GM13977 (cell line): ENCODE data around the gene CREB5.
"Not testable (repeated sequence)": the region's sequence is repeated elsewhere in the genome, so short reads cannot be mapped to it uniquely, and the experiment has no call there.

Experiments
- DNase-seq: peaks from one replicate; pipeline ENCODE4 v3.0.0; 2012; ENCODE audit warnings: low spot score
- in situ Hi-C: fragments of 300-500 bp; cut with MboI; formaldehyde crosslinking; loops from one replicate; pipeline ENCODE4 v1.12.0; 2022; ENCODE audit warnings: low sequenced_read_pairs, low pct_unique_long_range_greater_than_20kb, mixed read lengths, inconsistent platforms; ENCODE audit not compliant: unreplicated experiment
- TF ChIP-seq, protein P1 (sequence below): IDR thresholded peaks from 2 replicates; pipeline ENCODE4 v1.5.1; 2012; ENCODE audit warnings: mild to moderate bottlenecking, control low read depth; ENCODE audit not compliant: insufficient read depth; ENCODE audit errors: extremely low read depth, missing control alignments

The CREB5 gene

DNA sequence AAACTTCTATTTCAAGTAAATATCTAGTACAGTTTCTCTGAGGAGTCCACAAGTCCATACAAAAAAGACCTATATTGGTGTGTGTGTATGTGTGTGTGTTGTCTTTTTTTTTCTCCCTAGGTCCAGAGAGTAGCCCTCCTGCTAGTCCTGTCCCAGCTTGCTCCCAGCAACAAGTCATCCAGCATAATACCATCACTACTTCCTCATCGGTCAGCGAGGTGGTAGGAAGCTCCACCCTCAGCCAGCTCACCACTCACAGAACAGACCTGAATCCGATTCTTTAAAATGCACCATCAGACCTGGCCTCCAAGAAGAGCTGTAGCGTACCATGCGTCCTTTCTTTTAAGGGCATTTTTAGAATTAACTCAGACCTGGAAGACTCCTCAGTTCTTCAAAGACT is 406.7 kb downstream of the CREB5 start:
- TF ChIP-seq, protein P1, sequence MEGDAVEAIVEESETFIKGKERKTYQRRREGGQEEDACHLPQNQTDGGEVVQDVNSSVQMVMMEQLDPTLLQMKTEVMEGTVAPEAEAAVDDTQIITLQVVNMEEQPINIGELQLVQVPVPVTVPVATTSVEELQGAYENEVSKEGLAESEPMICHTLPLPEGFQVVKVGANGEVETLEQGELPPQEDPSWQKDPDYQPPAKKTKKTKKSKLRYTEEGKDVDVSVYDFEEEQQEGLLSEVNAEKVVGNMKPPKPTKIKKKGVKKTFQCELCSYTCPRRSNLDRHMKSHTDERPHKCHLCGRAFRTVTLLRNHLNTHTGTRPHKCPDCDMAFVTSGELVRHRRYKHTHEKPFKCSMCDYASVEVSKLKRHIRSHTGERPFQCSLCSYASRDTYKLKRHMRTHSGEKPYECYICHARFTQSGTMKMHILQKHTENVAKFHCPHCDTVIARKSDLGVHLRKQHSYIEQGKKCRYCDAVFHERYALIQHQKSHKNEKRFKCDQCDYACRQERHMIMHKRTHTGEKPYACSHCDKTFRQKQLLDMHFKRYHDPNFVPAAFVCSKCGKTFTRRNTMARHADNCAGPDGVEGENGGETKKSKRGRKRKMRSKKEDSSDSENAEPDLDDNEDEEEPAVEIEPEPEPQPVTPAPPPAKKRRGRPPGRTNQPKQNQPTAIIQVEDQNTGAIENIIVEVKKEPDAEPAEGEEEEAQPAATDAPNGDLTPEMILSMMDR, result no peak
- in situ Hi-C loops, result no loop called here
- DNase-seq, result no peak

DNA sequence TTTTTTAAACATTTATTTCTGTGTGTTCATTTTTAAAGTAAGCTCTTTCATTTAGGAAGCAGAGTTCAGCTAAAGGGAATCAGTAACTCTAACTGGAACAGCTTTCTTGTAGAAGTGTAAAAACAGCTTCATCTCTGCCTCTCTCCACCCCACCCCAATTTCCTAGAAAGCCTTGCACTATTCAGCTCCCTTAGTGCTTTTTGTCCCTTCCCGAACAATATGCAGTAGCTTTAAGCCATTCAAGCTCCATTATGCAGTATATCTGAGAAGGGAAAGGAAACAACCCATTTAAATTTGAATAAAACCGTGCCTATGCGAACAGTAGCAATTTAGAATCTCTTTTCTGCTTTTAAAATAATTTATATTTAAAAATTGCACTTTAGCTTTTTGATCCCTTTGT is 411.3 kb downstream of the CREB5 start:
- no peak for DNase-seq
- in situ Hi-C loops, result no loop called here

DNA sequence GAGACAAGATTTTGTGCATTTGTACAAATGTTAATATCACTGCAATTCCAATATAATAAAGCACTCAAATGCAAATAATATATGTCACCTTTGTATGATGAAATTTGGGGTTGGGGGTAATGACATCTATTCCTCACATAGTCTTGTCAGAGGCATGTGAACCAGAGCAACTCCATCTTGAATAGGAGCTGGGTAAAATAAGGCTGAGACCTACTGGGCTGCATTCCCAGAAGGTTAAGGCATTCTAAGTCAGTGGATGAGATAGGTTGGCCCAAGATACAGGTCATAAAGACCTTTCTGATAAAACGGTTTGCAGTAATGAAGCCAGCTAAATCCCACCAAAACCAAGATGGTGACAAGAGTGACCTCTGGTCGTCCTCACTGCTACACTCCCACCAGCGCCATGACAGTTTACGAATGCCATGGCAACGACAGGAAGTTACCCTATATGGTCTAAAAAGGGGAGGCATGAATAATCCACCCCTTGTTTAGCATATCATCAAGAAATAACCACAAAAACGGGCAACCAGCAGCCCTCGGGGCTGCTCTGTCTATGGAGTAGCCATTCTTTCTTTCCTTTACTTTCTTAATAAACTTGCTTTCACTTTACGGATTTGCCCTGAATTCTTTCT is 413.6 kb downstream of the CREB5 start:
- DNase-seq, in situ Hi-C loops: not testable (repeated sequence)

More for the DNA sequence above, 411.3 kb downstream of the CREB5 start:
- TF ChIP-seq, protein P1, result no peak

DNA sequence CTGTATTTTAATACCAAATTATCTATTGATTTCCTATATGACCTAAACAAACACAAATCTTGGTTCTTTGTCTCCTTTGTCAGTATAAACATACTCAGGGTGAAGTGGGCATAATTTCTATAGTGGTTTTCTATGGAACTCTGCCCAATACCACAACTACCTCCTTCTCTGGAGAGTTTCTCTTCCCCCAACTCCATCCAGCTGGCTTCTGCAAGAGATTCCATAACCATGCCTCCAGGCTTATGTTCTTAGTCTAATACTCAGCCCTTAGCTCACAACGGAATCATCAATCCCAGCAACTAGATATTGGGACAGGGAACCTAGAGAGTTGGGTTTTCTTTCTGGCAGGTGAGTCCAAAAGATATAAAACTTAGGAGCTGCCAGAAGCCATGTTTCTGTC is 418.5 kb downstream of the CREB5 start:
- TF ChIP-seq, protein P1, result no peak
- DNase-seq, result no peak
- in situ Hi-C loops, result no loop called here

DNA sequence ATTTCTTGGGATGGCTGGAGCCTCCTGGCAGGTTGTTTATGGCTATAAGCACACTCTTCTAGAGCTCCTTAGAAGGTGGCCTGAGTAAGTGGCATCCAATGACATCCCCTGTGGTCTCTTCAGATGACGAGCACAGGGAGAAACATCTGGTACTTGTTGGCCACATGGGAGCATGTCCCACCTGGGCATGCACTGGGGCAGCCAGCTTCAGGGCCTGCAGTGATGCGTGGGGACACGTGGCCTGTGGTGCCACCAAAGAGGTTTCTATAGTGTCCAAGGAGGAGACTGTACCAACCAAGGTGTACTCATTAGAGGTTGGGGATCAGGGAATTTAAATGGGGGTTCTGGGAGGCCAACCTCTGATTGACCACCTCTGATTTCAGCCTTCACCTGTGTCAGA is 420.4 kb downstream of the CREB5 start:
- TF ChIP-seq, protein P1, result no peak
- DNase-seq, result no peak
- in situ Hi-C loops, result no loop called here

DNA sequence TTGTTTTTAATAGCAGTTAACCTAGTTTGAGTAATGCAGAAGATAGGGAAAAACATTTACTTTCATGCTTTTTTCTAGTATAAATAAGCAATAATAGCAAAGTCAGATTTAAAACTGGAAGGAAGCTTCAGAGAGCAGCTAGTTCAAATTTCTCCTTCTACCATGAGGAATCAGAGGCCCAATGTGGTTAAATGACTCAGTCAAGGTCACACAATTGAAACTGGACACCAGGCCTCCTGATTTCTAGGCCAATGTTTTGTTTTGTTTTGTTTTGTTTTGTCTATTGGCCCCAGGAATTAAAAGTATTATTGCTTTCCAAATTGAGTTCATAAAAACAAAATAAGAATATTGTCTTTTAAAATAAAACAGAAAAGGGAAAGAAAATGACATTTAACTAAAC is 423.5 kb downstream of the CREB5 start:
- TF ChIP-seq, protein P1, result no peak
- in situ Hi-C loops, result no loop called here
- DNase-seq, result no peak

DNA sequence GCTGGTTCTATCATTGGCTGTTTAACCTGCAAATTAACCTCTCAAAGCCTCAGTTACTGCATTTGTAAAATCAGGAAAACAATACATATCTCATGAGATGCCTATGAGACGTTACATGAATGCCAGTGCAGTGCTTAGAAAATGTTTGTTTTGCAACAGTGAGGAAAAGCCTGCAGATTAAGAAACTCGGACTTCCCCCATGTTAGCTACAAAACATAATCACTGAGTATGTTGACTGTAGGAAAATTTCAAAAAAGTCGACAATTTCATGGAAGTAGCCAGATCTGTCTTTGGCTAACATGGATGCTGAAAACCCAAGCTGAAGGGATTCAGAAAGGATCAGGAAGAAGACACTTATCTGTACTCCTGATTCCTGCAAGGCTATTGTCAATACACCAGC is 424.4 kb downstream of the CREB5 start:
- in situ Hi-C loops, result no loop called here
- DNase-seq, result no peak
- TF ChIP-seq, protein P1, result no peak
